ENCODE data around the gene FRMD1.
A peak's percentile ranks its signal among the peaks of the same experiment; 100 is the strongest.

The FRMD1 gene

GRCh38 chr6:168021581-168021980 lies 57.4 kb downstream of the FRMD1 start:
- WGBS (ENCODE audit: extremely low coverage, insufficient coverage, low lambda C conversion rate) = no CpG with 5 or more reads among the region's 5 CpGs
- no peaks in the 10 kb centered on the region for H3K27me3 ChIP-seq (ENCODE audit: insufficient read depth, low read length, poor library complexity)
- H2BK120ac ChIP-seq (ENCODE audit: low read depth, low read length) = no peak overlapping the region
- H4K5ac ChIP-seq (ENCODE audit: low read length) = no peak overlapping the region
- H4K8ac ChIP-seq (ENCODE audit: low read depth, low read length) = no peak overlapping the region
- no peak overlapping the region for H3K9ac ChIP-seq (ENCODE audit: low read length)
- no peak overlapping the region for H3K27ac ChIP-seq (ENCODE audit: low read depth, low read length)
- no peaks in the 10 kb centered on the region for H3K79me1 ChIP-seq (ENCODE audit: low read length)
- H3K4me1 ChIP-seq (ENCODE audit: control insufficient read depth, low read depth, low read length) = no peaks in the 10 kb centered on the region
- H3K56ac ChIP-seq (ENCODE audit: low read length) = no peak overlapping the region
- no peak overlapping the region for H3K4ac ChIP-seq (ENCODE audit: low read depth, low read length)
- no peak overlapping the region for H2AK5ac ChIP-seq (ENCODE audit: low read length)
- no peak overlapping the region for H2BK5ac ChIP-seq (ENCODE audit: low read length)
- DNase-seq = no peak
- H2BK15ac ChIP-seq (replicated peaks; ENCODE audit: low read depth) = no peak overlapping the region
- H3K4me2 ChIP-seq (ENCODE audit: low read length) = no peak overlapping the region
- no peaks in the 10 kb centered on the region for H3K79me2 ChIP-seq (ENCODE audit: control insufficient read depth, insufficient read depth, low read length)
- H3K4me3 ChIP-seq (ENCODE audit: low read length) = no peak overlapping the region
- no peak overlapping the region for H3K23ac ChIP-seq (ENCODE audit: low read length)
- H3K36me3 ChIP-seq (ENCODE audit: control insufficient read depth, insufficient read depth, low read length) = no peaks in the 10 kb centered on the region
- no peak overlapping the region for H3K18ac ChIP-seq (ENCODE audit: low read length)

GRCh38 chr6:168020242-168020641 lies 58.8 kb downstream of the FRMD1 start:
- Histone ChIP-seq H3K27ac (ENCODE audit: low read depth, low read length) (no peak overlapping the region), H4K8ac (ENCODE audit: low read depth, low read length) (no peak overlapping the region), H3K27me3 (ENCODE audit: insufficient read depth, low read length, poor library complexity) (no peaks in the 10 kb centered on the region), H3K79me2 (ENCODE audit: control insufficient read depth, insufficient read depth, low read length) (no peaks in the 10 kb centered on the region), H3K36me3 (ENCODE audit: control insufficient read depth, insufficient read depth, low read length) (no peaks in the 10 kb centered on the region), H3K4ac (ENCODE audit: low read depth, low read length) (no peak overlapping the region), H3K9ac (ENCODE audit: low read length) (no peak overlapping the region), H3K4me3 (ENCODE audit: low read length) (no peak overlapping the region), H3K4me2 (ENCODE audit: low read length) (no peak overlapping the region), H4K5ac (ENCODE audit: low read length) (no peak overlapping the region), H3K79me1 (ENCODE audit: low read length) (no peaks in the 10 kb centered on the region), H3K23ac (ENCODE audit: low read length) (no peak overlapping the region), H2BK120ac (ENCODE audit: low read depth, low read length) (no peak overlapping the region), H3K18ac (ENCODE audit: low read length) (no peak overlapping the region), H2BK5ac (ENCODE audit: low read length) (no peak overlapping the region), H2AK5ac (ENCODE audit: low read length) (no peak overlapping the region), H2BK15ac (replicated peaks; ENCODE audit: low read depth) (no peak overlapping the region), H3K56ac (ENCODE audit: low read length) (no peak overlapping the region), H3K4me1 (ENCODE audit: control insufficient read depth, low read depth, low read length) (no peaks in the 10 kb centered on the region)
- no peak for DNase-seq
- no CpG with 5 or more reads among the region's 8 CpGs for WGBS (ENCODE audit: extremely low coverage, insufficient coverage, low lambda C conversion rate)

DNA sequence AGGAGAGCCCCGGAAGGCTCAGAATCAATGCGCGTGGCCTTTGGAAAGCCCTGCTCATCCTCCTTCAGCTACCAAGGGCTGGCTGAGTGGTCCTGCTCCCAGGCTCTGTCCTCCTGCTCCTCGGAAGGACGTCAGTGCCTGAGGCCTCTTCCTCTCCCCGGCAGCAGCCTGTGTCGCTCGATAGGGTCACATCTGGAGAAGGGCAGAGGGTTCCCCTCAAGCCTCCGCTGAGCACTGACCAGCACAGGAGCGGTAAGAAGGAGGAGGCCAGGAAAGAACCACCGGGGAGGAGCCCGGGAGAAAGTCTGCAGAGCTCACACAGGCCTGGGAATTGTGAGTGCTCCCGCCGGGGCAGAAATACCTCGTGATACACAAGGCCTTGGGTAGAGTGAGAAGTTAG lies 60.3 kb downstream of the FRMD1 start:
- Histone ChIP-seq H3K23ac (ENCODE audit: low read length) (no peak overlapping the region), H3K56ac (ENCODE audit: low read length) (no peak overlapping the region), H2AK5ac (ENCODE audit: low read length) (no peak overlapping the region), H3K18ac (ENCODE audit: low read length) (no peak overlapping the region), H3K79me2 (ENCODE audit: control insufficient read depth, insufficient read depth, low read length) (no peaks in the 10 kb centered on the region), H3K79me1 (ENCODE audit: low read length) (no peaks in the 10 kb centered on the region), H3K4me2 (ENCODE audit: low read length) (no peak overlapping the region), H2BK15ac (replicated peaks; ENCODE audit: low read depth) (no peak overlapping the region), H3K27ac (ENCODE audit: low read depth, low read length) (no peak overlapping the region), H4K5ac (ENCODE audit: low read length) (no peak overlapping the region), H3K4me1 (ENCODE audit: control insufficient read depth, low read depth, low read length) (no peaks in the 10 kb centered on the region), H3K9ac (ENCODE audit: low read length) (no peak overlapping the region), H3K4ac (ENCODE audit: low read depth, low read length) (no peak overlapping the region), H2BK5ac (ENCODE audit: low read length) (no peak overlapping the region), H3K4me3 (ENCODE audit: low read length) (no peak overlapping the region), H3K27me3 (ENCODE audit: insufficient read depth, low read length, poor library complexity) (no peaks in the 10 kb centered on the region), H4K8ac (ENCODE audit: low read depth, low read length) (no peak overlapping the region), H3K36me3 (ENCODE audit: control insufficient read depth, insufficient read depth, low read length) (no peaks in the 10 kb centered on the region), H2BK120ac (ENCODE audit: low read depth, low read length) (no peak overlapping the region)
- no CpG with 5 or more reads among the region's 15 CpGs for WGBS (ENCODE audit: extremely low coverage, insufficient coverage, low lambda C conversion rate)
- no peak for DNase-seq

DNA sequence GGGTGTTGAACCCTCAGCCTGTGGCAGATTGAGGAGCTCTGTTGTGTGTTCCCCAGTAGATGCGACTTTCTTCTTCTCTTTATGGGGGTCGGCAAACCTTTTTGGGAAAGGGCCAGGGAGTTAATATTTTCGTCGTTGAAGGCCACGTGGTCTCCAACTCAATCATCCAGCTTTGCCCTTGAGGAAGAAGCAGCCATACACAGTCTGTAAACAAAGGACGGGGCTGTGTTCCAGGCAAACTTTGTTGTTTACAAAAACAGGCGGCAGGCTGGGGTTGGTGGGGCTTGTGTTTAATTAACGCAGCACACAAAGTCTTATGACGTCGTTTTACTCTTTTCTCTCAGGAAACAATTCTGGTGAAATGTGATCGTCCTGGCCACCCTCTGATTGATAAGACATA lies 61.4 kb downstream of the FRMD1 start:
- no peak overlapping the region for H3K4me2 ChIP-seq (ENCODE audit: low read length)
- H3K79me2 ChIP-seq (ENCODE audit: control insufficient read depth, insufficient read depth, low read length) = no peaks in the 10 kb centered on the region

GRCh38 chr6:168016721-168017525 lies 62.1 kb downstream of the FRMD1 start:
- WGBS (ENCODE audit: extremely low coverage, insufficient coverage, low lambda C conversion rate) = no CpG with 5 or more reads among the region's 18 CpGs
- H3K36me3 ChIP-seq (ENCODE audit: control insufficient read depth, insufficient read depth, low read length) = no peaks in the 10 kb centered on the region
- DNase-seq = no peak

More for the DNA sequence above, 61.4 kb downstream of the FRMD1 start:
- Histone ChIP-seq H2BK5ac (ENCODE audit: low read length) (no peak overlapping the region), H4K8ac (ENCODE audit: low read depth, low read length) (no peak overlapping the region), H3K4me1 (ENCODE audit: control insufficient read depth, low read depth, low read length) (no peaks in the 10 kb centered on the region), H3K27ac (ENCODE audit: low read depth, low read length) (no peak overlapping the region), H4K5ac (ENCODE audit: low read length) (no peak overlapping the region), H2AK5ac (ENCODE audit: low read length) (no peak overlapping the region), H3K36me3 (ENCODE audit: control insufficient read depth, insufficient read depth, low read length) (no peaks in the 10 kb centered on the region), H3K27me3 (ENCODE audit: insufficient read depth, low read length, poor library complexity) (no peaks in the 10 kb centered on the region), H3K18ac (ENCODE audit: low read length) (no peak overlapping the region), H3K79me1 (ENCODE audit: low read length) (no peaks in the 10 kb centered on the region), H3K4ac (ENCODE audit: low read depth, low read length) (no peak overlapping the region), H2BK15ac (replicated peaks; ENCODE audit: low read depth) (no peak overlapping the region), H3K23ac (ENCODE audit: low read length) (no peak overlapping the region), H3K4me3 (ENCODE audit: low read length) (no peak overlapping the region), H3K56ac (ENCODE audit: low read length) (no peak overlapping the region), H3K9ac (ENCODE audit: low read length) (no peak overlapping the region), H2BK120ac (ENCODE audit: low read depth, low read length) (no peak overlapping the region)
- DNase-seq = no peak
- no CpG with 5 or more reads among the region's 11 CpGs for WGBS (ENCODE audit: extremely low coverage, insufficient coverage, low lambda C conversion rate)

GRCh38 chr6:168016176-168016620 lies 62.8 kb downstream of the FRMD1 start:
- no CpG with 5 or more reads among the region's 18 CpGs for WGBS (ENCODE audit: extremely low coverage, insufficient coverage, low lambda C conversion rate)
- Histone ChIP-seq H3K4me3 (ENCODE audit: low read length) (no peak overlapping the region), H3K4ac (ENCODE audit: low read depth, low read length) (no peak overlapping the region), H2BK5ac (ENCODE audit: low read length) (no peak overlapping the region), H3K18ac (ENCODE audit: low read length) (no peak overlapping the region), H3K4me2 (ENCODE audit: low read length) (no peak overlapping the region), H3K23ac (ENCODE audit: low read length) (no peak overlapping the region), H3K36me3 (ENCODE audit: control insufficient read depth, insufficient read depth, low read length) (no peaks in the 10 kb centered on the region), H3K27me3 (ENCODE audit: insufficient read depth, low read length, poor library complexity) (no peaks in the 10 kb centered on the region), H2BK120ac (ENCODE audit: low read depth, low read length) (no peak overlapping the region), H3K27ac (ENCODE audit: low read depth, low read length) (no peak overlapping the region), H4K8ac (ENCODE audit: low read depth, low read length) (no peak overlapping the region), H3K79me2 (ENCODE audit: control insufficient read depth, insufficient read depth, low read length) (no peaks in the 10 kb centered on the region), H2BK15ac (replicated peaks; ENCODE audit: low read depth) (no peak overlapping the region), H3K56ac (ENCODE audit: low read length) (no peak overlapping the region), H2AK5ac (ENCODE audit: low read length) (no peak overlapping the region), H3K4me1 (ENCODE audit: control insufficient read depth, low read depth, low read length) (no peaks in the 10 kb centered on the region), H3K79me1 (ENCODE audit: low read length) (no peaks in the 10 kb centered on the region), H4K5ac (ENCODE audit: low read length) (no peak overlapping the region), H3K9ac (ENCODE audit: low read length) (no peak overlapping the region)
- DNase-seq = no peak

More at GRCh38 chr6:168016721-168017525, 62.1 kb downstream of the FRMD1 start:
- Histone ChIP-seq H4K5ac (ENCODE audit: low read length) (no peak overlapping the region), H3K4me2 (ENCODE audit: low read length) (no peak overlapping the region), H3K9ac (ENCODE audit: low read length) (no peak overlapping the region), H3K4ac (ENCODE audit: low read depth, low read length) (no peak overlapping the region), H2BK15ac (replicated peaks; ENCODE audit: low read depth) (no peak overlapping the region), H3K4me3 (ENCODE audit: low read length) (no peak overlapping the region), H3K79me2 (ENCODE audit: control insufficient read depth, insufficient read depth, low read length) (no peaks in the 10 kb centered on the region), H3K56ac (ENCODE audit: low read length) (peak overlapping the region; percentile 60), H3K27me3 (ENCODE audit: insufficient read depth, low read length, poor library complexity) (no peaks in the 10 kb centered on the region), H2AK5ac (ENCODE audit: low read length) (no peak overlapping the region), H4K8ac (ENCODE audit: low read depth, low read length) (no peak overlapping the region), H3K27ac (ENCODE audit: low read depth, low read length) (no peak overlapping the region), H3K18ac (ENCODE audit: low read length) (no peak overlapping the region), H3K4me1 (ENCODE audit: control insufficient read depth, low read depth, low read length) (no peaks in the 10 kb centered on the region), H3K79me1 (ENCODE audit: low read length) (no peaks in the 10 kb centered on the region), H2BK5ac (ENCODE audit: low read length) (no peak overlapping the region), H3K23ac (ENCODE audit: low read length) (no peak overlapping the region), H2BK120ac (ENCODE audit: low read depth, low read length) (no peak overlapping the region)
